IMR-90 (cell line): ENCODE measurements around the gene MSMO1. TPM values are rescaled to one million over a fixed set of nuclear protein-coding genes. Genes with fewer than 3 reads are reported as not detected.

Source experiments
- ATAC-seq: fragments of 200-7000 bp; cut with Tn5 transposase; 2 replicates; pipeline ENCODE4 v1.9.1; 2020; ENCODE audit warnings: low read depth, mild to moderate bottlenecking, moderate library complexity
- BruUV-seq: library from RNA; stranded (reverse); fragments of 400-500 nt; replicated peaks from 2 replicates; lab custom pipeline; 2021; lab: Mats Ljungman, UMichigan
- CTCF ChIA-PET: fragments of 300-600 bp; formaldehyde crosslinking; extraction: SDS; loops from one replicate; lab custom pipeline; 2021; ENCODE audit warnings: antibody characterized with exemption; lab: Yijun Ruan, JAX
- POLR2A ChIA-PET: fragments of 300-600 bp; sonication (Branson Sonifier 250); formaldehyde crosslinking; loops from one replicate; lab custom pipeline; 2022; ENCODE audit warnings: antibody characterized with exemption; ENCODE audit not compliant: unreplicated experiment; lab: Charles Lee
- DNase-seq: peaks from one replicate; pipeline ENCODE4 v3.0.0; 2013
- H2AFZ ChIP-seq: replicated peaks from 2 replicates; pipeline ENCODE3; 2013; ENCODE audit warnings: low read length, mild to moderate bottlenecking; ENCODE audit not compliant: poor library complexity
- H2AK5ac ChIP-seq: 2 replicates; pipeline ENCODE4 v1.6.1; 2013; ENCODE audit warnings: low read depth, low read length, inconsistent platforms
- H2AK9ac ChIP-seq: replicated peaks from 2 replicates; pipeline ENCODE3; 2013; ENCODE audit warnings: mild to moderate bottlenecking, low read depth, low read length, moderate library complexity; ENCODE audit not compliant: poor library complexity
- H2BK120ac ChIP-seq: 2 replicates; pipeline ENCODE4 v1.6.1; 2013; ENCODE audit warnings: low read depth, low read length, inconsistent platforms
- H2BK15ac ChIP-seq: 3 replicates; pipeline ENCODE4 v1.6.1; 2013; ENCODE audit warnings: low read depth, low read length, inconsistent platforms
- H2BK20ac ChIP-seq: 2 replicates; pipeline ENCODE4 v1.6.1; 2013; ENCODE audit warnings: low read depth, mild to moderate bottlenecking, inconsistent platforms, low read length, moderate library complexity
- H2BK5ac ChIP-seq: 2 replicates; pipeline ENCODE4 v1.6.1; 2013; ENCODE audit warnings: mild to moderate bottlenecking, low read depth, low read length, inconsistent platforms; ENCODE audit not compliant: poor library complexity, severe bottlenecking
- H3K14ac ChIP-seq: replicated peaks from 2 replicates; pipeline ENCODE4 v1.6.1; 2013; ENCODE audit warnings: low read depth, low read length, inconsistent platforms
- H3K18ac ChIP-seq: 2 replicates; pipeline ENCODE4 v1.6.1; 2013; ENCODE audit warnings: low read depth, low read length, control low read depth
- H3K23ac ChIP-seq: 2 replicates; pipeline ENCODE4 v1.6.1; 2013; ENCODE audit warnings: low read depth, low read length, inconsistent platforms
- H3K27ac ChIP-seq: 2 replicates; pipeline ENCODE4 v1.5.1; 2013; ENCODE audit warnings: mild to moderate bottlenecking, control low read depth, low read length; ENCODE audit not compliant: insufficient read depth
- H3K27me3 ChIP-seq: 2 replicates; pipeline ENCODE4 v1.6.1; 2013; ENCODE audit warnings: low read length; ENCODE audit not compliant: control insufficient read depth, insufficient read depth
- H3K36me3 ChIP-seq: 2 replicates; pipeline ENCODE4 v1.6.1; 2013; ENCODE audit warnings: low read length, mixed read lengths; ENCODE audit not compliant: control insufficient read depth, insufficient read depth
- H3K4ac ChIP-seq: 2 replicates; pipeline ENCODE4 v1.6.1; 2013; ENCODE audit warnings: low read depth, low read length, inconsistent platforms
- H3K4me1 ChIP-seq: 2 replicates; pipeline ENCODE4 v1.6.1; 2013; ENCODE audit warnings: low read length, mixed read lengths; ENCODE audit not compliant: control insufficient read depth, insufficient read depth
- H3K4me2 ChIP-seq: 2 replicates; pipeline ENCODE4 v1.6.1; 2013; ENCODE audit warnings: low read depth, mild to moderate bottlenecking, control low read depth, low read length, moderate library complexity
- H3K4me3 ChIP-seq: 2 replicates; pipeline ENCODE4 v1.5.1; 2013; ENCODE audit warnings: low read depth, mild to moderate bottlenecking, control low read depth, low read length, moderate library complexity; ENCODE audit not compliant: insufficient read depth
- H3K56ac ChIP-seq: 2 replicates; pipeline ENCODE4 v1.6.1; 2013; ENCODE audit warnings: low read length, inconsistent platforms; ENCODE audit not compliant: insufficient read depth; ENCODE audit errors: extremely low read depth
- H3K79me1 ChIP-seq, 2 experiments: 2 replicates each; pipeline ENCODE4 v1.6.1; 2013; ENCODE audit warnings: low read length in 2 of 2, inconsistent platforms in 1 of 2, low read depth in 1 of 2
- H3K9ac ChIP-seq: 2 replicates; pipeline ENCODE4 v1.6.1; 2013; ENCODE audit warnings: low read depth, low read length, control low read depth
- H3K9me1 ChIP-seq: 2 replicates; pipeline ENCODE4 v1.6.1; 2013; ENCODE audit warnings: low read length, inconsistent platforms; ENCODE audit not compliant: insufficient read depth
- H3K9me3 ChIP-seq: 2 replicates; pipeline ENCODE4 v1.6.1; 2013; ENCODE audit warnings: low read length; ENCODE audit not compliant: control insufficient read depth, insufficient read depth
- H4K20me1 ChIP-seq: 2 replicates; pipeline ENCODE4 v1.6.1; 2013; ENCODE audit warnings: low read length, inconsistent platforms; ENCODE audit not compliant: insufficient read depth
- H4K5ac ChIP-seq: 2 replicates; pipeline ENCODE4 v1.6.1; 2013; ENCODE audit warnings: mild to moderate bottlenecking, low read depth, low read length, control low read depth
- H4K8ac ChIP-seq, 2 experiments: 2 replicates each; pipeline ENCODE4 v1.6.1; 2013; ENCODE audit warnings: low read depth in 2 of 2, low read length in 2 of 2, control low read depth in 1 of 2, inconsistent platforms in 1 of 2
- H4K91ac ChIP-seq: 2 replicates; pipeline ENCODE4 v1.6.1; 2013; ENCODE audit warnings: low read depth, low read length, inconsistent platforms; ENCODE audit not compliant: insufficient read depth
- CEBPB ChIP-seq: IDR thresholded peaks from 2 replicates; pipeline ENCODE4 v1.6.1; 2012; ENCODE audit warnings: low read depth, low read length, improper control_type of control experiment
- CHD1 ChIP-seq: IDR thresholded peaks from 2 replicates; pipeline ENCODE4 v1.6.1; 2012; ENCODE audit warnings: low read depth, low read length, improper control_type of control experiment
- FOS ChIP-seq: fragments of 150-350 bp; IDR thresholded peaks from 2 replicates; pipeline ENCODE4 v1.6.1; 2016; ENCODE audit warnings: low read depth, low read length
- MAFK ChIP-seq: IDR thresholded peaks from 2 replicates; pipeline ENCODE4 v1.6.1; 2012; ENCODE audit warnings: low read depth, low read length, improper control_type of control experiment
- MAZ ChIP-seq: IDR thresholded peaks from 2 replicates; pipeline ENCODE4 v1.6.1; 2012; ENCODE audit warnings: low read depth, mild to moderate bottlenecking, low read length, improper control_type of control experiment, moderate library complexity, borderline replicate concordance
- MXI1 ChIP-seq: IDR thresholded peaks from 2 replicates; pipeline ENCODE4 v1.6.1; 2012; ENCODE audit warnings: low read depth, mild to moderate bottlenecking, low read length, moderate library complexity, borderline replicate concordance
- NFE2L2 ChIP-seq: fragments of 150-350 bp; IDR thresholded peaks from 2 replicates; pipeline ENCODE4 v1.6.1; 2016; ENCODE audit warnings: low read depth, mild to moderate bottlenecking, low read length
- POLR2A ChIP-seq: IDR thresholded peaks from 2 replicates; pipeline ENCODE4 v1.6.1; 2012; ENCODE audit warnings: mild to moderate bottlenecking, low read depth, low read length
- RAD21 ChIP-seq: IDR thresholded peaks from 2 replicates; pipeline ENCODE4 v1.6.1; 2012; ENCODE audit warnings: low read length, improper control_type of control experiment
- WGBS, 2 experiments: methylation state at CpG; one replicate each; pipeline versions ENCODE4 v1.1.5 to v1.1.7; 2013; ENCODE audit warnings: missing lambda C conversion rate in 2 of 2; ENCODE audit not compliant: insufficient read length in 1 of 2; ENCODE audit errors: extremely low coverage in 2 of 2; 5-methylcytosine and 5-hydroxymethylcytosine counted together
- dilution Hi-C: fragments of 300-500 bp; cut with HindIII; formaldehyde crosslinking; loops from one replicate; pipeline ENCODE4 v1.14.3; 2018; ENCODE audit warnings: low sequenced_read_pairs; ENCODE audit not compliant: unreplicated experiment
- in situ Hi-C: fragments of 300-500 bp; cut with MboI; formaldehyde crosslinking; loops from 3 replicates; pipeline ENCODE4 v1.14.3; 2019; ENCODE audit warnings: low sequenced_read_pairs, inconsistent platforms, mixed read lengths
- intact Hi-C: fragments of 100-400 bp; cut with micrococcal nuclease; formaldehyde crosslinking; loops from 2 replicates; pipeline ENCODE4 v1.10.0; 2022
- polyA plus RNA-seq, 3 experiments: library from polyadenylated mRNA; depleted of rRNA; stranded (reverse); fragments of >200 nt; gene quantifications; 2 replicates each; pipeline ENCODE4 v1.2.3, GENCODE V29; 2012; ENCODE audit warnings: low replicate concordance in 1 of 3
- total RNA-seq: library from RNA; depleted of rRNA; stranded (reverse); fragments of >200 nt; gene quantifications from 2 replicates; pipeline ENCODE4 v1.2.3, GENCODE V29; 2012
- TF ChIP-seq, protein P1 (sequence below): conservative IDR thresholded peaks from 2 replicates; pipeline ENCODE4 v1.5.1; 2012; ENCODE audit warnings: mild to moderate bottlenecking, low read depth, low read length, improper control_type of control experiment
- TF ChIP-seq, protein P2 (sequence below): fragments of 150-350 bp; IDR thresholded peaks from 2 replicates; pipeline ENCODE4 v1.6.1; 2016; ENCODE audit warnings: low read depth, mild to moderate bottlenecking, low read length, moderate library complexity, borderline replicate concordance

The MSMO1 gene
- total and polyA plus RNA-seq, 2 of the 4 experiments (the other 2 are of a cell fraction): 40.1 to 42.1 TPM

DNA sequence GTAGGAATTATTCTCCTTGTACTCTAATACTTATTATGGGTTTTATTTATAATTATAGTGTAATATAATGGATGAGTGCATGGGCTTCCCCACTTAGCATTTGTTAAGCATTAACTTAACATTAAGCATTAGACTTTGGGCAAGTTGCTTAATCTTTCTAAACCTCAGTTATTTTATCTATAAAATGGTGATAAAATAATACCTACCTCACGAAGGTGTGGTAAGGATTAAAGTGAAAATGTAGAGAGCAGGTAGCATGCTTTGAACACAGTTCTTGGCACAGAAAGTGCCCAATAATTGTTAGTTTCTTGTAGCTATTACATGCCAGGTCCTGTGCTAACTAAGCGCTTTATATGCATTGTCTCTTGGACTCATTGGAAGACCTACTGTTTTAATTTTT, 2.6 kb downstream of the MSMO1 start:
- Histone ChIP-seq H4K8ac (no peak overlapping the region), H3K4me3 (no peak overlapping the region), H2BK5ac (no peak overlapping the region), H3K4ac (no peak overlapping the region), H2BK120ac (no peak overlapping the region), H3K79me1 (peaks cover 10 to 26% of the 10 kb centered on the region in 2 experiments), H2BK20ac (no peak overlapping the region), H2AFZ (no peak overlapping the region), H3K14ac (no peak overlapping the region), H2BK15ac (no peak overlapping the region), H4K20me1 (no peaks in the 10 kb centered on the region), H4K5ac (no peak overlapping the region), H3K27me3 (no peaks in the 10 kb centered on the region), H2AK5ac (no peak overlapping the region), H3K56ac (no peak overlapping the region), H3K18ac (no peak overlapping the region), H2AK9ac (no peak overlapping the region), H3K23ac (no peak overlapping the region), H3K9me3 (no peaks in the 10 kb centered on the region), H4K91ac (no peak overlapping the region), H3K4me1 (peaks cover 3% of the 10 kb centered on the region; the same call in 1 of the 2 replicates), H3K27ac (no peak overlapping the region), H3K9me1 (0 out of 2 replicates have a peak, but pooled peaks cover 4% of the 10 kb centered on the region), H3K9ac (no peak overlapping the region), H3K36me3 (no peaks in the 10 kb centered on the region), H3K4me2 (no peak overlapping the region)
- ChIA-PET CTCF (no interaction called here), POLR2A (no interaction called here)
- DNase-seq: no peak
- no peak for ATAC-seq
- dilution Hi-C loops (no loop called here), intact Hi-C loops (no loop called here), in situ Hi-C loops (loop anchor here (25.0 kb wide), 1 partner anchor 118 kb away; the partner anchor contains the start of gene KLHL2)
- 100% methylated on average over 1 of the region's 2 CpGs; no CpG with 5 or more reads in 1 of the 2 experiments for WGBS, 2 experiments
- no TSS peak for BruUV-seq
- TF ChIP-seq MAFK: no peak
- no peak for TF ChIP-seq MAZ
- no peak for TF ChIP-seq RAD21
- TF ChIP-seq, protein P1, sequence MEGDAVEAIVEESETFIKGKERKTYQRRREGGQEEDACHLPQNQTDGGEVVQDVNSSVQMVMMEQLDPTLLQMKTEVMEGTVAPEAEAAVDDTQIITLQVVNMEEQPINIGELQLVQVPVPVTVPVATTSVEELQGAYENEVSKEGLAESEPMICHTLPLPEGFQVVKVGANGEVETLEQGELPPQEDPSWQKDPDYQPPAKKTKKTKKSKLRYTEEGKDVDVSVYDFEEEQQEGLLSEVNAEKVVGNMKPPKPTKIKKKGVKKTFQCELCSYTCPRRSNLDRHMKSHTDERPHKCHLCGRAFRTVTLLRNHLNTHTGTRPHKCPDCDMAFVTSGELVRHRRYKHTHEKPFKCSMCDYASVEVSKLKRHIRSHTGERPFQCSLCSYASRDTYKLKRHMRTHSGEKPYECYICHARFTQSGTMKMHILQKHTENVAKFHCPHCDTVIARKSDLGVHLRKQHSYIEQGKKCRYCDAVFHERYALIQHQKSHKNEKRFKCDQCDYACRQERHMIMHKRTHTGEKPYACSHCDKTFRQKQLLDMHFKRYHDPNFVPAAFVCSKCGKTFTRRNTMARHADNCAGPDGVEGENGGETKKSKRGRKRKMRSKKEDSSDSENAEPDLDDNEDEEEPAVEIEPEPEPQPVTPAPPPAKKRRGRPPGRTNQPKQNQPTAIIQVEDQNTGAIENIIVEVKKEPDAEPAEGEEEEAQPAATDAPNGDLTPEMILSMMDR: no peak
- no peak for TF ChIP-seq POLR2A
- TF ChIP-seq, protein P2, sequence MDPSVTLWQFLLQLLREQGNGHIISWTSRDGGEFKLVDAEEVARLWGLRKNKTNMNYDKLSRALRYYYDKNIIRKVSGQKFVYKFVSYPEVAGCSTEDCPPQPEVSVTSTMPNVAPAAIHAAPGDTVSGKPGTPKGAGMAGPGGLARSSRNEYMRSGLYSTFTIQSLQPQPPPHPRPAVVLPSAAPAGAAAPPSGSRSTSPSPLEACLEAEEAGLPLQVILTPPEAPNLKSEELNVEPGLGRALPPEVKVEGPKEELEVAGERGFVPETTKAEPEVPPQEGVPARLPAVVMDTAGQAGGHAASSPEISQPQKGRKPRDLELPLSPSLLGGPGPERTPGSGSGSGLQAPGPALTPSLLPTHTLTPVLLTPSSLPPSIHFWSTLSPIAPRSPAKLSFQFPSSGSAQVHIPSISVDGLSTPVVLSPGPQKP: no peak
- TF ChIP-seq CHD1: no peak
- no peak for TF ChIP-seq MXI1
- TF ChIP-seq NFE2L2: no peak
- no peak for TF ChIP-seq CEBPB
- TF ChIP-seq FOS: no peak
